ENCODE results near the gene GRK2. TPM values are rescaled to one million over a fixed set of nuclear protein-coding genes. Genes with fewer than 3 reads are reported as not detected.

Gene GRK2
- total and polyA plus RNA-seq, 2 donors (not counting 1 experiment from before 2014, with no cell fraction given): 294 to 534 TPM

- peaks cover 0 to 9% (median 2%) of the 10 kb centered on the region in 4 experiments for H3K27me3 ChIP-seq (replicated peaks in 1 of 4; ENCODE audit: control extremely low read depth in 1 of 4, control insufficient read depth in 3 of 4, insufficient read depth in 4 of 4, low read length in 3 of 4)
- intact Hi-C loops (cut with micrococcal nuclease): loop anchor here (1.0 to 10.0 kb wide), 3 partner anchors 54 to 322 kb away; partner anchors contain the start of gene GSTP1
- H3K27ac ChIP-seq (ENCODE audit: low read length in 2 of 2): no peak overlapping the region
- H3K9me3 ChIP-seq (ENCODE audit: control extremely low read depth in 1 of 3, control insufficient read depth in 2 of 3, insufficient read depth in 1 of 3, low read length in 2 of 3): no peaks in the 10 kb centered on the region
- peaks cover 45% of the 10 kb centered on the region for H3K4me1 Mint-ChIP-seq
- peaks cover 6% of the 10 kb centered on the region for H3K27me3 Mint-ChIP-seq
- peak overlapping the region in 3 of 5 experiments; percentile 1 to 31 (median 21) for H3K4me3 ChIP-seq (ENCODE audit: control extremely low read depth in 1 of 5, extremely low read depth in 1 of 5, insufficient read depth in 1 of 5, low read depth in 2 of 5, low read length in 4 of 5)
- H3K9me3 Mint-ChIP-seq (ENCODE audit: insufficient read depth): no peaks in the 10 kb centered on the region
- POLR2A ChIA-PET: interaction anchor here (0.6 to 4.4 kb wide), 9 partner anchors 9 to 323 kb away, joined by 3 to 22 read pairs (median 4); partner anchors contain the start of gene ANKRD13D
- H3K4me3 Mint-ChIP-seq: peak overlapping the region; percentile 84
- peak; percentile 81 for DNase-seq
- H4K20me1 ChIP-seq (ENCODE audit: control insufficient read depth, insufficient read depth, low read length, poor library complexity, severe bottlenecking): peaks cover 11% of the 10 kb centered on the region
- ATAC-seq (ENCODE audit: low read depth): peak; percentile 55
- H3K9ac ChIP-seq (ENCODE audit: low read length): peak overlapping the region; percentile 10
- peaks cover 53% of the 10 kb centered on the region for H3K79me2 ChIP-seq (ENCODE audit: control insufficient read depth, insufficient read depth, low read length)
- peak overlapping the region; percentile 64 for H3K27ac Mint-ChIP-seq
- H3K4me1 ChIP-seq (ENCODE audit: control insufficient read depth in 2 of 2, insufficient read depth in 2 of 2, low read length in 2 of 2): peaks cover 35 to 37% of the 10 kb centered on the region in 2 donors
- H3K4me2 ChIP-seq (replicated peaks; ENCODE audit: low read depth, low read length, poor library complexity, severe bottlenecking): peak overlapping the region; percentile 65
- TF ChIP-seq CTCF (IDR thresholded peaks at IDR 0.05): peak; percentile 79
- no peak for TF ChIP-seq EZH2 (IDR thresholded peaks at IDR 0.05; ENCODE audit: borderline replicate concordance, insufficient read depth, low read depth, low read length, poor library complexity, severe bottlenecking)
- H2AFZ ChIP-seq (ENCODE audit: insufficient read depth, low read depth, low read length, poor library complexity, severe bottlenecking): peak overlapping the region; percentile 71
- WGBS (ENCODE audit: insufficient coverage): 42% methylated on average over 20 of the region's 22 CpGs
- CTCF ChIA-PET: interaction anchor here (0.6 to 8.9 kb wide), 27 partner anchors 9 to 216 kb away, joined by 3 to 229 read pairs (median 6); partner anchors contain the start of genes ANKRD13D and POLD4
- H3K36me3 ChIP-seq (replicated peaks in 1 of 2; ENCODE audit: control extremely low read depth in 1 of 2, control insufficient read depth in 1 of 2, extremely low read depth in 1 of 2, insufficient read depth in 2 of 2, low read length in 1 of 2): peaks cover 0 to 5% of the 10 kb centered on the region in 2 experiments
Measured at GRCh38 chr11:67262731-67263675, 3.3 kb upstream of the GRK2 start.

Data from B cell (primary cell).